Peyer's patch (tissue), 4 donors: ENCODE measurements around the gene MYH7.

Source experiments
- POLR2A ChIP-seq, 2 donors: fragments of 450-650 bp; IDR thresholded peaks; one replicate each; pipeline ENCODE4 v1.5.1; 2017; ENCODE audit warnings: antibody characterized with exemption in 2 of 2, mild to moderate bottlenecking in 2 of 2, moderate library complexity in 2 of 2
- TF ChIP-seq, protein P1 (sequence below), 6 experiments: fragments of 450-650 bp in 4 of 6; fragments of 200-600 bp in 2 of 6; sonication (generic) in 1 of 6; IDR thresholded peaks; one replicate each; pipeline ENCODE4 v1.5.1; 2017 to 2019; ENCODE audit warnings: antibody characterized with exemption in 6 of 6, mild to moderate bottlenecking in 3 of 6, moderate library complexity in 1 of 6

DNA sequence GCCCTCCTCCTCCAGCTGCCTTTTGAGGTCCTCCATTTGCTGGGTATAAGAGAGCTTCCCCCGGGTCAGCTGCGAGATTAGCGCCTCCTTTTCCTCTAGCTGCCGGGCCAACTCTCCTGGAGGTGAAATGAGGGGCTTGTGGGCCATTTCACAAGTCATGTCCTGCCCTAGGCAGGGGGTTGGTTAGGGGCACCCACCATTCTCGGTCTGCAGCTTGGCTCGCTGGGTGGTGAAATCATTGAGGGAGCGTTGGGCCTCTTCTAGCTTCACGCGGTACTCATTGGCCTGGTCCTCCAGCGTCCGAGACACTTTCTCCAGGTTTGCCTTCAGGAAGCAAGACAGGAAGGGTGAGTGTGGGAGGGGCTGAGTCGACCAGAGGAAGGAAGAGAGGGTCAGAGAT lies 46.1 kb downstream of the MYH7 start:
- TF ChIP-seq, protein P1, sequence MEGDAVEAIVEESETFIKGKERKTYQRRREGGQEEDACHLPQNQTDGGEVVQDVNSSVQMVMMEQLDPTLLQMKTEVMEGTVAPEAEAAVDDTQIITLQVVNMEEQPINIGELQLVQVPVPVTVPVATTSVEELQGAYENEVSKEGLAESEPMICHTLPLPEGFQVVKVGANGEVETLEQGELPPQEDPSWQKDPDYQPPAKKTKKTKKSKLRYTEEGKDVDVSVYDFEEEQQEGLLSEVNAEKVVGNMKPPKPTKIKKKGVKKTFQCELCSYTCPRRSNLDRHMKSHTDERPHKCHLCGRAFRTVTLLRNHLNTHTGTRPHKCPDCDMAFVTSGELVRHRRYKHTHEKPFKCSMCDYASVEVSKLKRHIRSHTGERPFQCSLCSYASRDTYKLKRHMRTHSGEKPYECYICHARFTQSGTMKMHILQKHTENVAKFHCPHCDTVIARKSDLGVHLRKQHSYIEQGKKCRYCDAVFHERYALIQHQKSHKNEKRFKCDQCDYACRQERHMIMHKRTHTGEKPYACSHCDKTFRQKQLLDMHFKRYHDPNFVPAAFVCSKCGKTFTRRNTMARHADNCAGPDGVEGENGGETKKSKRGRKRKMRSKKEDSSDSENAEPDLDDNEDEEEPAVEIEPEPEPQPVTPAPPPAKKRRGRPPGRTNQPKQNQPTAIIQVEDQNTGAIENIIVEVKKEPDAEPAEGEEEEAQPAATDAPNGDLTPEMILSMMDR (IDR thresholded peaks at IDR 0.05), result no peak
- no peak for TF ChIP-seq POLR2A (IDR thresholded peaks at IDR 0.05)
